SK-N-SH (cell line): Measurements from ENCODE around the gene COX6A1. TPM values are rescaled to one million over a fixed set of nuclear protein-coding genes. Genes with fewer than 3 reads are reported as not detected.

ENCODE experiments used
- CTCF ChIA-PET: fragments of 300-600, 350-600 bp; formaldehyde crosslinking; extraction: SDS; loops from one replicate; lab custom pipeline; 2021; lab: Yijun Ruan, JAX
- POLR2A ChIA-PET: fragments of 350-600 bp; sonication (Branson Sonifier 250); formaldehyde crosslinking; extraction: SDS; loops from one replicate; lab custom pipeline; 2020; ENCODE audit warnings: antibody characterized with exemption, inconsistent platforms; lab: Yijun Ruan, JAX
- DNase-seq: peaks from one replicate; pipeline ENCODE4 v3.0.0; 2012
- H2AFZ ChIP-seq: fragments of 200-600 bp; sonication (generic); 2 replicates; pipeline ENCODE4 v1.8.1; 2016; ENCODE audit warnings: antibody characterized with exemption, mild to moderate bottlenecking, low read depth
- H3F3A ChIP-seq: fragments of 200-600 bp; sonication (generic); replicated peaks from 2 replicates; pipeline ENCODE3; 2016; ENCODE audit warnings: antibody characterized with exemption, mild to moderate bottlenecking; ENCODE audit not compliant: insufficient read depth
- H3K27ac ChIP-seq, 2 experiments: fragments of 200-500 bp in 1 of 2; fragments of 200-600 bp in 1 of 2; sonication (Bioruptor generic) in 1 of 2; sonication (generic), shearing (Covaris generic) in 1 of 2; 2 replicates each; pipeline versions ENCODE4 v1.5.1 to v1.6.1; 2014 to 2016; ENCODE audit warnings: low read depth in 2 of 2, inconsistent platforms in 1 of 2, low read length in 1 of 2, mild to moderate bottlenecking in 1 of 2, mixed read lengths in 1 of 2
- H3K27me3 ChIP-seq: fragments of 200-600 bp; sonication (generic), shearing (Covaris generic); 2 replicates; pipeline ENCODE4 v1.6.1; 2016; ENCODE audit warnings: mixed run types; ENCODE audit not compliant: insufficient read depth
- H3K36me3 ChIP-seq, 2 experiments: fragments of 200-500 bp in 1 of 2; fragments of 200-600 bp in 1 of 2; sonication (Bioruptor generic) in 1 of 2; sonication (generic) in 1 of 2; replicated peaks in 1 of 2; 2 replicates each; pipeline versions ENCODE3 to v1.5.1; 2014 to 2016; ENCODE audit warnings: low read length in 1 of 2, mild to moderate bottlenecking in 1 of 2; ENCODE audit not compliant: insufficient read depth in 2 of 2, control insufficient read depth in 1 of 2
- H3K4me1 ChIP-seq, 2 experiments: fragments of 200-500 bp in 1 of 2; fragments of 200-600 bp in 1 of 2; sonication (Bioruptor generic) in 1 of 2; sonication (generic), shearing (Covaris generic) in 1 of 2; 2 replicates each; pipeline versions ENCODE4 v1.5.1 to v1.6.1; 2014 to 2016; ENCODE audit warnings: low read depth in 1 of 2, low read length in 1 of 2, mixed run types in 1 of 2; ENCODE audit not compliant: insufficient read depth in 2 of 2, control insufficient read depth in 1 of 2
- H3K4me2 ChIP-seq: fragments of 200-600 bp; sonication (generic), shearing (Covaris generic); 2 replicates; pipeline ENCODE4 v1.6.1; 2017; ENCODE audit warnings: mixed run types
- H3K4me3 ChIP-seq, 2 experiments: fragments of 200-500 bp in 1 of 2; fragments of 200-600 bp in 1 of 2; sonication (Bioruptor generic) in 1 of 2; sonication (generic), shearing (Covaris generic) in 1 of 2; 2 replicates each; pipeline versions ENCODE4 v1.5.1 to v1.8.1; 2014 to 2016; ENCODE audit warnings: low read depth in 2 of 2, inconsistent platforms in 1 of 2, low read length in 1 of 2, mild to moderate bottlenecking in 1 of 2, mixed read lengths in 1 of 2, moderate library complexity in 1 of 2
- H3K79me2 ChIP-seq: fragments of 200-600 bp; sonication (generic); 2 replicates; pipeline ENCODE4 v1.8.1; 2017; ENCODE audit warnings: mild to moderate bottlenecking; ENCODE audit not compliant: insufficient read depth
- H3K9ac ChIP-seq: fragments of 200-600 bp; sonication (generic); 2 replicates; pipeline ENCODE4 v1.6.1; 2017; ENCODE audit warnings: mixed run types
- H3K9me2 ChIP-seq: fragments of 200-600 bp; sonication (generic); 2 replicates; pipeline ENCODE4 v1.6.1; 2017; ENCODE audit warnings: mixed run types
- H3K9me3 ChIP-seq: fragments of 200-600 bp; sonication (generic); 2 replicates; pipeline ENCODE4 v1.6.1; 2017; ENCODE audit warnings: mixed run types, mild to moderate bottlenecking, moderate library complexity
- H4K20me1 ChIP-seq: fragments of 200-600 bp; sonication (generic); 2 replicates; pipeline ENCODE4 v1.6.1; 2017; ENCODE audit warnings: mild to moderate bottlenecking, mixed run types; ENCODE audit not compliant: insufficient read depth
- CTCF ChIP-seq: fragments of 200-600 bp; sonication (generic); IDR thresholded peaks from 2 replicates; pipeline ENCODE4 v1.6.1; 2017; ENCODE audit warnings: antibody characterized with exemption, mild to moderate bottlenecking, moderate library complexity
- GABPA ChIP-seq: IDR thresholded peaks from 2 replicates; pipeline ENCODE4 v1.4.0; 2012; ENCODE audit warnings: low read depth, mild to moderate bottlenecking
- GATA2 ChIP-seq: sonication (generic); formaldehyde crosslinking; IDR thresholded peaks from 2 replicates; pipeline ENCODE4 v1.5.0; 2020; ENCODE audit warnings: mild to moderate bottlenecking, missing genetic modification reagents
- MAX ChIP-seq: IDR thresholded peaks from 2 replicates; pipeline ENCODE4 v1.4.0; 2012; ENCODE audit warnings: low read depth
- MEF2A ChIP-seq: IDR thresholded peaks from 2 replicates; pipeline ENCODE4 v1.4.0; 2012; ENCODE audit warnings: low read depth, borderline replicate concordance
- POLR2AphosphoS5 ChIP-seq: IDR thresholded peaks from 2 replicates; pipeline ENCODE4 v1.6.1; 2012; ENCODE audit warnings: low read depth, low read length
- RAD21 ChIP-seq: IDR thresholded peaks from 2 replicates; pipeline ENCODE4 v1.6.1; 2012; ENCODE audit warnings: mild to moderate bottlenecking, low read length
- SMC3 ChIP-seq: IDR thresholded peaks from 2 replicates; pipeline ENCODE4 v1.6.1; 2012; ENCODE audit warnings: low read depth, low read length, improper control_type of control experiment
- ZBTB33 ChIP-seq: IDR thresholded peaks from 2 replicates; pipeline ENCODE4 v1.4.0; 2012; ENCODE audit warnings: low read depth, borderline replicate concordance
- WGBS: methylation state at CpG from one replicate; pipeline ENCODE4 v1.1.6; 2017; ENCODE audit warnings: low lambda C conversion rate; 5-methylcytosine and 5-hydroxymethylcytosine counted together
- polyA plus RNA-seq, 3 experiments: library from polyadenylated mRNA; depleted of rRNA; stranded (reverse); fragments of >200 nt; gene quantifications; 2 replicates each; pipeline ENCODE4 v1.2.3, GENCODE V29; 2012

The COX6A1 gene
- polyA plus RNA-seq, 1 of the 3 experiments (the other 2 are of a cell fraction) = 1,199 TPM

GRCh38 chr12:120455302-120455701, 17.4 kb downstream of the COX6A1 start:
- H3K9me2 ChIP-seq = no peaks in the 10 kb centered on the region
- CTCF ChIA-PET = interaction anchor here (1.2 to 5.5 kb wide), 3 partner anchors 10 to 19 kb away, joined by 4 to 52 read pairs (median 4); partner anchors contain the start of gene SRSF9
- no peak overlapping the region for H3K4me2 ChIP-seq
- H3K9me3 ChIP-seq = no peaks in the 10 kb centered on the region
- WGBS = 97% methylated on average over 7 of the region's 7 CpGs
- H3K36me3 ChIP-seq = peaks cover 38 to 66% of the 10 kb centered on the region in 2 experiments
- no peak for DNase-seq
- no peaks in the 10 kb centered on the region for H3K4me1 ChIP-seq
- no peak overlapping the region for H3K27ac ChIP-seq
- H4K20me1 ChIP-seq = peaks cover 24% of the 10 kb centered on the region
- H3F3A ChIP-seq = peaks cover 48% of the 10 kb centered on the region
- no peak overlapping the region for H3K9ac ChIP-seq
- POLR2A ChIA-PET = interaction anchor here (1.6 kb wide), 1 partner anchor 41 kb away, joined by 3 read pairs; the partner anchor contains the start of gene DYNLL1
- no peak overlapping the region for H3K4me3 ChIP-seq
- H3K79me2 ChIP-seq = peaks cover 35% of the 10 kb centered on the region; the same call in 1 of the 2 replicates
- no peak overlapping the region for H2AFZ ChIP-seq
- TF ChIP-seq POLR2AphosphoS5 (no peak), MAX (no peak), GATA2 (CRISPR knock-in tag) (no peak), CTCF (no peak), GABPA (no peak)
- H3K27me3 ChIP-seq = no peaks in the 10 kb centered on the region

DNA sequence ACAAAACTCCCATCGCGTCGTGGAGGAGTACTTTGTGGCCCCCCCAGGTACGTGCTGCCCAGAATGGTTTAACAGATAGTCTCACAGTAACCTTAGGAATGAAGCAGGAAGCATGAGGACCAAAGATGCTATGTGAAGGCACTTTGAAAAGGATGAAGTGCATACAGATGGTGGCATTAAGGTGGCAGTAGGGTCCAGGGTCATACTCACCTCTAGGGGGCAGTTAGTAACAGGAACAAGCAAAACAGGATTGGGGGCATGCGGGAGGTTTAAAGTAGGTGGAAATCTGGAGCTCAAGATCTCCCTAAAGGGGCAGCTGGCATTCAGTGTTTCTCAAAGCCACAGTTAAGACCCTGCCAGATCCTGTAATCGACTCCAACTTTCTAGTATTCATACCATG, 19.2 kb downstream of the COX6A1 start:
- Histone ChIP-seq H3K9ac (no peak overlapping the region), H3K4me3 (no peak overlapping the region), H3K27me3 (no peaks in the 10 kb centered on the region), H3K9me3 (no peaks in the 10 kb centered on the region), H3F3A (peaks cover 50% of the 10 kb centered on the region), H3K27ac (no peak overlapping the region), H3K9me2 (no peaks in the 10 kb centered on the region), H3K4me2 (no peak overlapping the region), H3K36me3 (peaks cover 49 to 67% of the 10 kb centered on the region in 2 experiments), H3K4me1 (no peaks in the 10 kb centered on the region), H2AFZ (no peak overlapping the region), H4K20me1 (peaks cover 23% of the 10 kb centered on the region), H3K79me2 (peaks cover 25% of the 10 kb centered on the region; the same call in 1 of the 2 replicates)
- 0 out of 2 replicates have a peak, but pooled peaks have one; percentile 9 for TF ChIP-seq SMC3
- TF ChIP-seq MEF2A = no peak
- TF ChIP-seq CTCF = peak; percentile 47
- no peak for TF ChIP-seq ZBTB33
- peak; percentile 16; the same call in 1 of the 2 replicates for TF ChIP-seq RAD21
- DNase-seq = peak; percentile 52
- WGBS = 89% methylated on average over 6 of the region's 6 CpGs
- CTCF ChIA-PET = interaction anchor here (0.8 to 5.5 kb wide), 6 partner anchors 9 to 746 kb away, joined by 3 to 52 read pairs (median 4); partner anchors contain the start of gene SRSF9
- POLR2A ChIA-PET = interaction anchor here (0.7 to 1.6 kb wide), 2 partner anchors 38 to 790 kb away, joined by 3 to 4 read pairs; partner anchors contain the start of gene DYNLL1
